ENCODE data around the gene HLA-DPA1.

HLA-DPA1 gene

DNA sequence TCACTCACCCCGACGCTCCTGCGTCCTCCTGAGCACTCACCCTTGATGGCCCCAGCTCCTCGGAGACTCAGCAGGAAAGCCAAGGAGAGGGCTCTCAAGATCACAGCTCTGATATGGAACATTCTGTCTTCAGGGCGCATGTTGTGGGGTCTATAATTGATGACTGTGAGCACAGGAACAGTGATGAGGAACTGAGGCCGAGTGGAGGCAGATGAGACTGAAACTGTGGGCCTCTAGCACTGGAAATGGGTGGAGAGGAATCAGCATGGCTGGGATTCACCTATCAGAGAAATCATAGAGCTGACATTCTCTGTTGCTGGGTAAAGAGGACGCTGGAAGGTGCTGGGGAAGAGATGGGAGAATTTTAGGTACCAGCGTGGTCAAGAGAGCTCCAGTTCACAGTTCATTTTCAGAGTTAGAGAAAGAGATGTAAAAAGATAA lies at the start of gene HLA-DPA1:
Gene HLA-DPA1, minus strand, starts transcription at position 219 of the 441 bp plus-strand sequence.
- TF ChIP-seq, protein P1, sequence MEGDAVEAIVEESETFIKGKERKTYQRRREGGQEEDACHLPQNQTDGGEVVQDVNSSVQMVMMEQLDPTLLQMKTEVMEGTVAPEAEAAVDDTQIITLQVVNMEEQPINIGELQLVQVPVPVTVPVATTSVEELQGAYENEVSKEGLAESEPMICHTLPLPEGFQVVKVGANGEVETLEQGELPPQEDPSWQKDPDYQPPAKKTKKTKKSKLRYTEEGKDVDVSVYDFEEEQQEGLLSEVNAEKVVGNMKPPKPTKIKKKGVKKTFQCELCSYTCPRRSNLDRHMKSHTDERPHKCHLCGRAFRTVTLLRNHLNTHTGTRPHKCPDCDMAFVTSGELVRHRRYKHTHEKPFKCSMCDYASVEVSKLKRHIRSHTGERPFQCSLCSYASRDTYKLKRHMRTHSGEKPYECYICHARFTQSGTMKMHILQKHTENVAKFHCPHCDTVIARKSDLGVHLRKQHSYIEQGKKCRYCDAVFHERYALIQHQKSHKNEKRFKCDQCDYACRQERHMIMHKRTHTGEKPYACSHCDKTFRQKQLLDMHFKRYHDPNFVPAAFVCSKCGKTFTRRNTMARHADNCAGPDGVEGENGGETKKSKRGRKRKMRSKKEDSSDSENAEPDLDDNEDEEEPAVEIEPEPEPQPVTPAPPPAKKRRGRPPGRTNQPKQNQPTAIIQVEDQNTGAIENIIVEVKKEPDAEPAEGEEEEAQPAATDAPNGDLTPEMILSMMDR (conservative IDR thresholded peaks at IDR 0.05): no peak
- no peak within 1 kb of the TSS for H3K27ac ChIP-seq

DNA sequence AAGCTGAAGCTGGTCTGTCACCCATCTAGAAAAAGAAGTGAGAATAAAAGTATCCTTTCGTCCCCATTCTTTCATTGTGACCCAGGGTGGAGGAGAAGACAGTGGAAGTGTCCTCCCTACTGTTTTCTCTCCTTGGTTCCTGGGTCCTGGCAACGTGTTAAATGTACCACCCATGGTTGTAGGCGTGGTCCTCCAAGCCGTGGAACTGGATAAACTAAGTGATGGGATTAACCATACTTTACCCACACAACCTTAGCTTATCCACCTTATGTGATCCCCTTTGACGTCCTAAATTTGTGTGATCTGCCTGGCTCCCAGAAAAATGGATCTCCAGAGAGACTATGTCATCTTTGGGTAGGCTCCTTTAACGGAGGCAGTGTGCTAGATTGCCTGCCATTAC lies 49.7 kb upstream of the HLA-DPA1 start:
- no peak for TF ChIP-seq ZFX (IDR thresholded peaks at IDR 0.05)
- no peak overlapping the region for H3K27ac ChIP-seq

DNA sequence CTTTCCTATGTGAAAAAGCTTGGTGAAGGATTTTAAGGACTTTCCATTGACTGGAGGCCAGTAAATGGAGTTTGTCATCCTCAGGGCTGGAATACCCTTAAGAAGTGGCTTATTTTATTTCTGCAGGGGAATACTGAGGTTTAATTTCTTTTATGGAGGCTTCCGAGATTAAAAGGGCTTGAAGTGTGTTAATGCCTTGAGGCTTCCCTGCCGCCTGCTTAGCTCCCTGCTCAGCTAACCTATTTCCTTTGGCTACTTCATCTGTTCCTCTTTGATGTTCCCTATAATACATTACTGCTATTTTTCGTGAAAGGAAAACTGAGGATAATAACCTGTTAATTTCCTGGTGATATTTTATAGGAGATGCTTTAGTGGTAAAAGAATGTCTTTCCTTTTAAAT lies 46.6 kb upstream of the HLA-DPA1 start:
- H3K27ac ChIP-seq: no peak overlapping the region
- TF ChIP-seq, protein P1 (conservative IDR thresholded peaks at IDR 0.05): no peak
- TF ChIP-seq ZFX (IDR thresholded peaks at IDR 0.05): no peak

DNA sequence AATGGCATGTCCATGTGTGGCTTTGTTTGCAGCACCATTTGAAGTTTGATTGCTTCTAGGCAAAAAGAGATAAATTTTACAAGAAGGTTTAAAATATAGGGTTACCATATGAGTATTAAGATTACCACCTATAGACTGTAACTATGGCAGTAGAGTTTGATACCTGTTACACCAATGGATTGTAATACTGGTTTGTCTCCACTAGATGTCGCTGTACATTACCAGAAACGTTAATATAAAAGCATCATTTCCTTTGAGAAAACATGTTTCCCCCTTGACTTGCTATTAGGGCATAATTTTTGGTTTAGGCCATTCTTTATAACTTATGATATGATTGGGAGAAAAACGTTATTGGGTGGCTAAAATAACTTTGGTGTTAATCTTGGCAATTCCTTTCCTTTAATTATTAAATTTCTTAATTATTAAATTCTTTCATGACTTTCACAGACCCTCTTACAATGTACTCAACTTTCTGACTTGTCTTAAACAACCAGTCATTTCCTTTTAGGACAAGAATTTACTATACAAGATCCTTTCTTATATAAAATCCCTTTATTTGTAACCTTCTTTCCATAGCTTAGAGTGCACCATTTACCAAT lies 45.2 kb upstream of the HLA-DPA1 start:
- TF ChIP-seq, protein P1 (conservative IDR thresholded peaks at IDR 0.05): peak; percentile 88
- no peak for TF ChIP-seq ZFX (IDR thresholded peaks at IDR 0.05)
- H3K27ac ChIP-seq: no peak overlapping the region

DNA sequence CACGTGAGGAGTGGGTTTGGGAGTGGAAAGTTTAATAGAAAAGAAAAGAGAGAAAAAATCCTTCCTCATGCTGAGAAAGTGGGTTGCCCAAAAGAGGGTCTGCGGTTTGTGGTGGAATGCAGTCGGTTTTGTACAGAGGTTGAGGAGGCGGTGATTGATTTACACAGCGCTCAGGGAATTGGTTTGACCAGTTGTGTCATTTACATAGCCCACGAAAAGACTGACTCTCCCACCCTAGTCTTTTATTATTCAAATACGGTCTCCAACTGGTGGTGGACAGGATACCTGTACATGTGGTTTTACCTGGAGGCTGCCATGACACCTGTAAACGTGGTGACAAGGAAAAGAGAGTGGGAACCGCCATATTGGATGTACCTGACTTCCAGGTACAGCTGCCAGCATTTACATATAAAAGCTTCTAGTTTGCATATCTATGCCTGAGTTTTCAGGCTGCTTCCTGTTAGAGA lies 44.4 kb upstream of the HLA-DPA1 start:
- TF ChIP-seq ZFX (IDR thresholded peaks at IDR 0.05): no peak
- TF ChIP-seq, protein P1 (conservative IDR thresholded peaks at IDR 0.05): no peak
- H3K27ac ChIP-seq: no peak overlapping the region

DNA sequence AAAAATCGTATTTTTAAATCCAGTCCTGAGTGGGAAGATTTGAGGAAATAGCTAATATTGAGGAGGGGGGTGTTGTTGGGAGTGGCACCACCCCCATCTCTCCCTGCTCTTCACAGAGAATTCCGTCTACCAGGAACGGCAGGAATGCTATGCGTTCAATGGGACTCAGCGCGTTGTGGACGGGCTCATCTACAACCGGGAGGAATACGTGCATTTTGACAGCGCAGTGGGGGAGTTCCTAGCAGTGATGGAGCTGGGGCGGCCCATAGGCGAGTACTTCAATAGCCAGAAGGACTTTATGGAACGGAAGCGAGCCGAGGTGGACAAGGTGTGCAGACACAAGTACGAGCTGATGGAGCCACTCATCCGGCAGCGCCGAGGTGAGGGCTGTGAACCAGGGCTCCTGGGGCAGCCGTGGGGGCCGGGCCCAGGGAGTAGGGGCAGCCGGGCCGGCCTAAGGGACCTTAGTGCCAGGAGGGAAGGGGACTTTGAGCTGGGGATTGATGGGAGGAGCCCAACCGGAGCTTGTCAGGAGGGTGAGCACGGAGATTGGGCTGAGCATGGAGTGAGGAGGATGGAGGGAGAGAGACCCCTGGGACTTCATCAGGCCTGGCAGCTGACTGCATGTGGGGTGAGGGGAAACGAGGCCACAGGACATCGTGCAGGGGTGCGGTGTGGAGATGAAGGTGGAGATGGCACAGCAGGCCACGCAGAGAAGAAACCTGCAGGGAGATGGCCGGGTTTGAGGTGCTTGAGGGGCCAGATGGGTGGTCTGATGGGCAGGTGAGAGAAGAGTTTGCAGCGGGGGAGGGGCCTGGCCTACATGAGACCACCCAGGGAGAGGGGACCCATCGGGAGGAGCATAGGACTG lies 43.6 kb upstream of the HLA-DPA1 start:
- TF ChIP-seq ZFX (IDR thresholded peaks at IDR 0.05): no peak
- TF ChIP-seq, protein P1 (conservative IDR thresholded peaks at IDR 0.05): no peak
- H3K27ac ChIP-seq: no peak overlapping the region

DNA sequence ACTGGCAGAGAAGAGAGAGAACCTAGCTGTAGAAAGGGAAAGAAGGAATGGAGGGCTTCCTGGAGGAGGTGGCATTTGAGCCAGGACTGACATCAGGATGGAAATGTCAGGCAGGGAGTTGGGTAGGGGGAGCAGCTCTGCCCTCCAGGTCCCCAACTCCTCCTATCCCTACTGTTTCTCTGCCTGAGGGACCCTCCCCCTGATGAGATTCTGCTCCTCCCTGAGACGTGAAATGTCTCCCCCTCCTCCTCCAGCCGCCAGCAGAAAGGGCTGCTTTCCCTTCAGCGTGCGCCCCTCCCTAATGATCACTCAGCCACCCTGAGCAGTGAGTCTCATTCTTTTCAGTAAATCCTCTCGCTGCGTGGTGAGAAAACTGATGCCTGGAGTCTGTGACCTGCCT lies 43.0 kb upstream of the HLA-DPA1 start:
- no peak overlapping the region for H3K27ac ChIP-seq
- TF ChIP-seq ZFX (IDR thresholded peaks at IDR 0.05): no peak
- TF ChIP-seq, protein P1 (conservative IDR thresholded peaks at IDR 0.05): no peak
